MCF 10A (cell line): ENCODE results near the gene CKAP2L. TPM values are rescaled to one million over a fixed set of nuclear protein-coding genes. Genes with fewer than 3 reads are reported as not detected.

Experiments
- BruUV-seq: library from RNA; stranded (reverse); fragments of 400-500 nt; replicated peaks from 2 replicates; lab custom pipeline; 2021; lab: Mats Ljungman, UMichigan
- CTCF ChIA-PET: fragments of 300-600 bp; sonication (Branson Sonifier 250); formaldehyde crosslinking; extraction: SDS; loops from one replicate; lab custom pipeline; 2021; ENCODE audit warnings: antibody characterized with exemption, inconsistent platforms; lab: Yijun Ruan, JAX
- POLR2A ChIA-PET: fragments of 300-600, 350-650 bp; sonication (Branson Sonifier 250); formaldehyde crosslinking; extraction: SDS; loops from one replicate; lab custom pipeline; 2020; ENCODE audit warnings: antibody characterized with exemption, inconsistent platforms; lab: Yijun Ruan, JAX
- DNase-seq: peaks from one replicate; pipeline ENCODE4 v3.0.0-alpha.2; 2018; ENCODE audit not compliant: unreplicated experiment
- H3K27ac Mint-ChIP-seq: one replicate; pipeline ENCODE4 v1.8.0; 2022; ENCODE audit warnings: mild to moderate bottlenecking, low read depth, mixed read lengths; ENCODE audit not compliant: unreplicated experiment
- H3K27me3 Mint-ChIP-seq: one replicate; pipeline ENCODE4 v1.8.0; 2022; ENCODE audit warnings: mixed read lengths; ENCODE audit not compliant: insufficient read depth, unreplicated experiment
- H3K36me3 Mint-ChIP-seq: one replicate; pipeline ENCODE4 v1.8.0; 2022; ENCODE audit warnings: mild to moderate bottlenecking, moderate library complexity, mixed read lengths; ENCODE audit not compliant: insufficient read depth, unreplicated experiment
- H3K4me1 Mint-ChIP-seq: one replicate; pipeline ENCODE4 v1.8.0; 2022; ENCODE audit warnings: mixed read lengths; ENCODE audit not compliant: insufficient read depth, unreplicated experiment
- H3K4me3 Mint-ChIP-seq: one replicate; pipeline ENCODE4 v1.8.0; 2022; ENCODE audit warnings: mild to moderate bottlenecking, moderate library complexity, mixed read lengths; ENCODE audit not compliant: unreplicated experiment
- H3K9me3 Mint-ChIP-seq: one replicate; pipeline ENCODE4 v1.8.0; 2022; ENCODE audit warnings: mixed read lengths; ENCODE audit not compliant: unreplicated experiment
- intact Hi-C: fragments of 100-400 bp; cut with micrococcal nuclease; formaldehyde crosslinking; loops from 2 replicates; pipeline ENCODE4 v1.14.1; 2022
- total RNA-seq: library from RNA; stranded (reverse); gene quantifications from 2 replicates; pipeline ENCODE4 v1.2.3, GENCODE V29; 2022
- TF ChIP-seq, protein P1 (sequence below): fragments of 200-600 bp; IDR thresholded peaks from one replicate; pipeline ENCODE4 v1.8.0; 2022; ENCODE audit warnings: antibody characterized with exemption, mild to moderate bottlenecking; ENCODE audit not compliant: unreplicated experiment

Gene CKAP2L
- total RNA-seq, 1 experiment from 2014 or later: 21.6 TPM

DNA sequence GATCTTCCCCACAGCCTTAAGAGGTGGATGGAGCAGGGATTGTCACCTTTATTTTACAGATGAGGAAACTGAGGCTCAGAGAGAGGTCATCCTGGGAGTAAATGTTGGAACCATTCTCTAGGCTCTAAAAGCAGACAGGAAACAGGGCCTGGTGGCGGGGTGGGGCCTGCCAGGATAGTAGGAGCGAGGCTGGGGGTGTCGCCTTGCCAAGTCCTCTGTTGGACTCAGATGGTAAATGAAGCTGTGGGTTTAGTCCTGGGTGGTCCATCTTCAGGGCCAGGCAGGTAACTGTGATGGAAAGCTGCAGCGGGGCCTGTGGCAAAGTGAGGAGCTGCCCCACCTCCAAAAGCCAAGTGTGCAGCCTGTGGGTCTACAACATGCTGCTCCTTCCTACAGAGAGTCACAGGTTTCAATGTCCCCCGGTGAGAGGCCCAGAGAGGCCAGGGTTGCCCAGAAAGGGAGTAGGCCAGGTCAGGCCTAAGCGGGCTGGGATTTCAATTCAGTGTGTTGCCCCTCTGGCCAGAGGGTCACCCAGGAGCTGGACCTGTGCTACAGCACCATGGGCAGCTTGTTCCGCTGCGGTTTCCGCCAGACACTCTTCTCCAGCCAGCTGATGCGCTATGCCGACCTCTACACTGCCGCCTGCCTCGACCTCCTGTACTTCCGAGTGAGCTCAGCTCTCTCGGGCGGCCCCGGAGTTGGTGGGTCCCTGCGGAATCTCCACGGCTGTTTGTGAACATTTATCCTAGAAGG is 37.0 kb downstream of the CKAP2L start:
- no peak for DNase-seq
- no peak overlapping the region for H3K27ac Mint-ChIP-seq
- no peaks in the 10 kb centered on the region for H3K27me3 Mint-ChIP-seq
- intact Hi-C loops: loop anchor here (2.0 kb wide), 2 partner anchors 71 to 185 kb away; partner anchors contain the start of gene POLR1B
- no peaks in the 10 kb centered on the region for H3K36me3 Mint-ChIP-seq
- TF ChIP-seq, protein P1, sequence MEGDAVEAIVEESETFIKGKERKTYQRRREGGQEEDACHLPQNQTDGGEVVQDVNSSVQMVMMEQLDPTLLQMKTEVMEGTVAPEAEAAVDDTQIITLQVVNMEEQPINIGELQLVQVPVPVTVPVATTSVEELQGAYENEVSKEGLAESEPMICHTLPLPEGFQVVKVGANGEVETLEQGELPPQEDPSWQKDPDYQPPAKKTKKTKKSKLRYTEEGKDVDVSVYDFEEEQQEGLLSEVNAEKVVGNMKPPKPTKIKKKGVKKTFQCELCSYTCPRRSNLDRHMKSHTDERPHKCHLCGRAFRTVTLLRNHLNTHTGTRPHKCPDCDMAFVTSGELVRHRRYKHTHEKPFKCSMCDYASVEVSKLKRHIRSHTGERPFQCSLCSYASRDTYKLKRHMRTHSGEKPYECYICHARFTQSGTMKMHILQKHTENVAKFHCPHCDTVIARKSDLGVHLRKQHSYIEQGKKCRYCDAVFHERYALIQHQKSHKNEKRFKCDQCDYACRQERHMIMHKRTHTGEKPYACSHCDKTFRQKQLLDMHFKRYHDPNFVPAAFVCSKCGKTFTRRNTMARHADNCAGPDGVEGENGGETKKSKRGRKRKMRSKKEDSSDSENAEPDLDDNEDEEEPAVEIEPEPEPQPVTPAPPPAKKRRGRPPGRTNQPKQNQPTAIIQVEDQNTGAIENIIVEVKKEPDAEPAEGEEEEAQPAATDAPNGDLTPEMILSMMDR: no peak
- BruUV-seq: no TSS peak
- CTCF ChIA-PET: interaction anchor here (0.6 to 9.7 kb wide), 33 partner anchors 10 to 490 kb away, joined by 3 to 210 read pairs (median 6); partner anchors contain the start of genes CHCHD5 and SLC20A1
- no peaks in the 10 kb centered on the region for H3K4me1 Mint-ChIP-seq
- POLR2A ChIA-PET: interaction anchor here (0.7 to 6.2 kb wide), 9 partner anchors 10 to 145 kb away, joined by 4 to 53 read pairs (median 8); partner anchors contain the start of gene SLC20A1
- no peak overlapping the region for H3K4me3 Mint-ChIP-seq
- no peaks in the 10 kb centered on the region for H3K9me3 Mint-ChIP-seq

DNA sequence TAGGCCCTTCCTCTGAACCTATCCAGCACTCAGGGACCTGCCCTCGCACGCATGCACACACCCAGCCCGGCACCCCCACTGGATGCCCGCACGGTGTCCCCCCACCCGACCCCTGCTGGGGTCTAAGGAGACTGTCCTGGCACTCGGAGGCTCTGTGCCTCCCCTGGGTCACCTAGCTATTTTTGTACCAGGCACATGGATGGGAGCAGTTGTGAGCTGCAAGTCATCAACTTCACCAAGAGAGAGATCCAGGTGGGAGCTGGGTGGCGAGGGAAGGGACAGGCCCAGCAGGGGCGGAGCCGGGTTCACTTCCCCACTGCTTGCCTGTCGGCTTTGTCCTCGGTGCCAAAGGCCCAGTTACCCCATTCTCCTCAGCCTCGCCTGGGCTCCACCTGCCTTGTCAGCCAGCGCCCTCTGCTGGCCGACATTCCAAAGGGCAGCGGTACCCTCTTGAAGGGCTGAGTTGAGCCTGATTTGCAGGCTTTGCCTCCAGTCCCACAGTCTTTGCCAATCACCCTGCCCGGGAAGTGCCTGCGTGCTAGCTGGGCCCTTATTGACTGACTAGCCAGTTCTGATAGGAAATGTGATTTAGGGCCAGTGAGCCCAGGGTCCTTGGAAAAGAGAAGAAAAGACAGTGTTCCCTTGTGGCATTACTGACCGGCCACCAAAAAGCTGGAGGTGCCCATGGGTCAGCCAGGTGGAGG is 37.8 kb downstream of the CKAP2L start:
- CTCF ChIA-PET: interaction anchor here (0.6 to 9.7 kb wide), 46 partner anchors 11 to 363 kb away, joined by 3 to 210 read pairs (median 4); partner anchors contain the start of genes CHCHD5 and SLC20A1
- H3K27me3 Mint-ChIP-seq: no peaks in the 10 kb centered on the region
- BruUV-seq: no TSS peak

DNA sequence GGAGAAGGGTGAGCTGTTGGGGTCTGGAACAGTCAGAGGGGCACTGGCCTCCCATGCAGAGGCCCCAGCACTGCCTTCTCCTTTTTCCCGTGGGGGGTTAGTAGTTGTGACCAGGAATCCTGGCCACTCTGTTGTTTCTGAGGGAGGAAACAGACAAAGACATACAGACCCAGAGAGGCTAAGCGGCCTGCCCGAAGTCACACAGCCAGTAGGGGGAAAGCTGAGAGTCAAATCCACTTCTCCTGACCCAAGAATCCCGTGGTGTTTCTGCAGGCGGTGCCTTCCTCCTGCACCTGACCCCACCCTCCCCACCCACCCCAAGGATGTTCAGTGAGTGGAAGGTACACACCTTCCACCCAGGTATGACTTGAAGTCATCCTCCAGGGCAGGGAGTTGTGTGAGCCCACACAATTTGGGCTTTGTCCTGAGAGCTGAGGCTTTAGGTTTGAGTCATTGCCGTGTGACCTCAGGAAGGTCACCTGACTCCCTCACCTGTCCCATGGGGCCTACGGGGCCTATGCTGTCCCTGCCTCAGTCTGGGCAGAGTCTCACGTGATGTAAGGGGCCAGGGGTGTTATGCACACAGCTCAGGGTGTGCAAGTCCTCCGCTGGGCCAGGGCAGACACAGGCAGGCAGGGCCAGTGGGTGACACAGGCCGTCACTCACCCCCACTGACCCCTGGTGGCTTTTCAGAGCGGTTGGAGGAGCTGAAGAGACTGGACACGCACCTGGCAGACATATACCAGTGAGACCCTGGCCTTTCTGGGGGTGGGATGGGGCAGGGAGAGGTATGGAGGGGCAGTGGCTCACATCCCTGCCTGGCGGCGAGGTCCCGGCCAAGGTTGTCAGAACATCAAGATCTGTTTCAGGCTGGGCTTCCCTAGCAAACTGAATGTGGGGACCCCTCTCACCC is 38.6 kb downstream of the CKAP2L start:
- ChIA-PET CTCF (interaction anchor here (0.6 to 9.7 kb wide), 34 partner anchors 10 to 229 kb away, joined by 3 to 210 read pairs (median 5); partner anchors contain the start of genes CHCHD5 and SLC20A1), POLR2A (interaction anchor here (0.6 to 6.2 kb wide), 11 partner anchors 12 to 127 kb away, joined by 3 to 53 read pairs (median 6); partner anchors contain the start of gene SLC20A1)
- H3K4me3 Mint-ChIP-seq: no peak overlapping the region
- BruUV-seq: no TSS peak
- no peaks in the 10 kb centered on the region for H3K36me3 Mint-ChIP-seq
- TF ChIP-seq, protein P1: no peak
- no peaks in the 10 kb centered on the region for H3K27me3 Mint-ChIP-seq
- no peak overlapping the region for H3K27ac Mint-ChIP-seq
- no peaks in the 10 kb centered on the region for H3K4me1 Mint-ChIP-seq
- DNase-seq: no peak
- intact Hi-C loops: loop anchor here (1.0 to 2.0 kb wide), 5 partner anchors 69 to 183 kb away; partner anchors contain the start of genes POLR1B and SLC20A1
- H3K9me3 Mint-ChIP-seq: no peaks in the 10 kb centered on the region

More for the DNA sequence above, 37.8 kb downstream of the CKAP2L start:
- no peak overlapping the region for H3K4me3 Mint-ChIP-seq
- TF ChIP-seq, protein P1: peak; percentile 98
- H3K4me1 Mint-ChIP-seq: no peaks in the 10 kb centered on the region
- POLR2A ChIA-PET: interaction anchor here (0.7 to 6.2 kb wide), 12 partner anchors 11 to 144 kb away, joined by 4 to 53 read pairs (median 6); partner anchors contain the start of gene SLC20A1
- no peaks in the 10 kb centered on the region for H3K9me3 Mint-ChIP-seq
- no peaks in the 10 kb centered on the region for H3K36me3 Mint-ChIP-seq
- intact Hi-C loops: loop anchor here (1.0 to 2.0 kb wide), 5 partner anchors 70 to 184 kb away; partner anchors contain the start of genes POLR1B and SLC20A1
- no peak overlapping the region for H3K27ac Mint-ChIP-seq
- DNase-seq: peak; percentile 94
